Measurements from ENCODE around the gene SLAMF1. TPM values are rescaled to one million over a fixed set of nuclear protein-coding genes. Genes with fewer than 3 reads are reported as not detected.

SLAMF1 gene
- total and polyA plus RNA-seq, 2 donors (not counting 1 experiment from before 2014, with no cell fraction given) = 20.7 to 42.3 TPM

- ATAC-seq (ENCODE audit: low read depth) = no peak
- Mint-ChIP-seq H3K4me3 (no peak overlapping the region), H3K27ac (no peak overlapping the region), H3K4me1 (peaks cover 2% of the 10 kb centered on the region), H3K9me3 (ENCODE audit: insufficient read depth) (peaks cover 11% of the 10 kb centered on the region), H3K27me3 (no peaks in the 10 kb centered on the region)
- Histone ChIP-seq H3K9ac (ENCODE audit: low read length) (no peak overlapping the region), H3K4me1 (ENCODE audit: control insufficient read depth in 2 of 2, insufficient read depth in 2 of 2, low read length in 2 of 2) (no peaks in the 10 kb centered on the region), H3K4me2 (replicated peaks; ENCODE audit: low read depth, low read length, poor library complexity, severe bottlenecking) (no peak overlapping the region), H3K9me3 (ENCODE audit: control extremely low read depth in 1 of 3, control insufficient read depth in 2 of 3, insufficient read depth in 1 of 3, low read length in 2 of 3) (peaks cover 1 to 4% (median 3%) of the 10 kb centered on the region in 3 donors), H3K27me3 (replicated peaks in 1 of 4; ENCODE audit: control extremely low read depth in 1 of 4, control insufficient read depth in 3 of 4, insufficient read depth in 4 of 4, low read length in 3 of 4) (no peaks in the 10 kb centered on the region), H3K4me3 (ENCODE audit: control extremely low read depth in 1 of 5, extremely low read depth in 1 of 5, insufficient read depth in 1 of 5, low read depth in 2 of 5, low read length in 4 of 5) (no peak overlapping the region), H3K27ac (ENCODE audit: low read length in 2 of 2) (no peak overlapping the region), H3K36me3 (replicated peaks in 1 of 2; ENCODE audit: control extremely low read depth in 1 of 2, control insufficient read depth in 1 of 2, extremely low read depth in 1 of 2, insufficient read depth in 2 of 2, low read length in 1 of 2) (no peaks in the 10 kb centered on the region), H2AFZ (ENCODE audit: insufficient read depth, low read depth, low read length, poor library complexity, severe bottlenecking) (no peak overlapping the region), H4K20me1 (ENCODE audit: control insufficient read depth, insufficient read depth, low read length, poor library complexity, severe bottlenecking) (no peaks in the 10 kb centered on the region), H3K79me2 (ENCODE audit: control insufficient read depth, insufficient read depth, low read length) (no peaks in the 10 kb centered on the region)
- WGBS (ENCODE audit: insufficient coverage) = 94% methylated on average over 2 of the region's 2 CpGs
- ChIA-PET CTCF (interaction anchor here (0.7 to 2.6 kb wide), 5 partner anchors 9 to 169 kb away, joined by 3 to 13 read pairs (median 3); no protein-coding TSS in a partner anchor), POLR2A (no interaction called here)
- TF ChIP-seq EZH2 (IDR thresholded peaks at IDR 0.05; ENCODE audit: borderline replicate concordance, insufficient read depth, low read depth, low read length, poor library complexity, severe bottlenecking) = no peak
- TF ChIP-seq, protein P1, sequence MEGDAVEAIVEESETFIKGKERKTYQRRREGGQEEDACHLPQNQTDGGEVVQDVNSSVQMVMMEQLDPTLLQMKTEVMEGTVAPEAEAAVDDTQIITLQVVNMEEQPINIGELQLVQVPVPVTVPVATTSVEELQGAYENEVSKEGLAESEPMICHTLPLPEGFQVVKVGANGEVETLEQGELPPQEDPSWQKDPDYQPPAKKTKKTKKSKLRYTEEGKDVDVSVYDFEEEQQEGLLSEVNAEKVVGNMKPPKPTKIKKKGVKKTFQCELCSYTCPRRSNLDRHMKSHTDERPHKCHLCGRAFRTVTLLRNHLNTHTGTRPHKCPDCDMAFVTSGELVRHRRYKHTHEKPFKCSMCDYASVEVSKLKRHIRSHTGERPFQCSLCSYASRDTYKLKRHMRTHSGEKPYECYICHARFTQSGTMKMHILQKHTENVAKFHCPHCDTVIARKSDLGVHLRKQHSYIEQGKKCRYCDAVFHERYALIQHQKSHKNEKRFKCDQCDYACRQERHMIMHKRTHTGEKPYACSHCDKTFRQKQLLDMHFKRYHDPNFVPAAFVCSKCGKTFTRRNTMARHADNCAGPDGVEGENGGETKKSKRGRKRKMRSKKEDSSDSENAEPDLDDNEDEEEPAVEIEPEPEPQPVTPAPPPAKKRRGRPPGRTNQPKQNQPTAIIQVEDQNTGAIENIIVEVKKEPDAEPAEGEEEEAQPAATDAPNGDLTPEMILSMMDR (IDR thresholded peaks at IDR 0.05) = no peak
- no peak for DNase-seq
- intact Hi-C loops (cut with micrococcal nuclease) = no loop called here
These were observed 49.1 kb downstream of the SLAMF1 start for GRCh38 chr1:160597705-160598104.

- H3K9me3 Mint-ChIP-seq (ENCODE audit: insufficient read depth) = peaks cover 11% of the 10 kb centered on the region
- intact Hi-C loops (cut with micrococcal nuclease) = no loop called here
- POLR2A ChIA-PET = no interaction called here
These were observed 49.8 kb downstream of the SLAMF1 start for GRCh38 chr1:160597051-160597450.

More at GRCh38 chr1:160597051-160597450, 49.8 kb downstream of the SLAMF1 start:
- H3K27me3 ChIP-seq (replicated peaks in 1 of 4; ENCODE audit: control extremely low read depth in 1 of 4, control insufficient read depth in 3 of 4, insufficient read depth in 4 of 4, low read length in 3 of 4) = no peaks in the 10 kb centered on the region
- Mint-ChIP-seq H3K27ac (no peak overlapping the region), H3K27me3 (no peaks in the 10 kb centered on the region), H3K4me1 (peaks cover 2% of the 10 kb centered on the region), H3K4me3 (no peak overlapping the region)
- no peak for TF ChIP-seq EZH2 (IDR thresholded peaks at IDR 0.05; ENCODE audit: borderline replicate concordance, insufficient read depth, low read depth, low read length, poor library complexity, severe bottlenecking)
- TF ChIP-seq, protein P1 (IDR thresholded peaks at IDR 0.05) = no peak
- no peaks in the 10 kb centered on the region for H3K4me1 ChIP-seq (ENCODE audit: control insufficient read depth in 2 of 2, insufficient read depth in 2 of 2, low read length in 2 of 2)
- 100% methylated on average over 1 of the region's 1 CpG for WGBS (ENCODE audit: insufficient coverage)
- no peak for DNase-seq
- no peak overlapping the region for H3K4me3 ChIP-seq (ENCODE audit: control extremely low read depth in 1 of 5, extremely low read depth in 1 of 5, insufficient read depth in 1 of 5, low read depth in 2 of 5, low read length in 4 of 5)
- CTCF ChIA-PET = interaction anchor here (1.1 to 1.7 kb wide), 2 partner anchors 10 to 21 kb away, joined by 3 to 12 read pairs; no protein-coding TSS in a partner anchor
- no peaks in the 10 kb centered on the region for H3K79me2 ChIP-seq (ENCODE audit: control insufficient read depth, insufficient read depth, low read length)
- no peak overlapping the region for H2AFZ ChIP-seq (ENCODE audit: insufficient read depth, low read depth, low read length, poor library complexity, severe bottlenecking)
- H3K9ac ChIP-seq (ENCODE audit: low read length) = no peak overlapping the region
- H4K20me1 ChIP-seq (ENCODE audit: control insufficient read depth, insufficient read depth, low read length, poor library complexity, severe bottlenecking) = no peaks in the 10 kb centered on the region
- no peak overlapping the region for H3K4me2 ChIP-seq (replicated peaks; ENCODE audit: low read depth, low read length, poor library complexity, severe bottlenecking)
- peaks cover 0 to 4% (median 1%) of the 10 kb centered on the region in 3 donors for H3K9me3 ChIP-seq (ENCODE audit: control extremely low read depth in 1 of 3, control insufficient read depth in 2 of 3, insufficient read depth in 1 of 3, low read length in 2 of 3)
- no peak overlapping the region for H3K27ac ChIP-seq (ENCODE audit: low read length in 2 of 2)
- no peak for ATAC-seq (ENCODE audit: low read depth)
- H3K36me3 ChIP-seq (replicated peaks in 1 of 2; ENCODE audit: control extremely low read depth in 1 of 2, control insufficient read depth in 1 of 2, extremely low read depth in 1 of 2, insufficient read depth in 2 of 2, low read length in 1 of 2) = no peaks in the 10 kb centered on the region
